HL-60 (cell line): ENCODE data around the gene SLC39A9.
"Not testable (repeated sequence)": the region's sequence is repeated elsewhere in the genome, so short reads cannot be mapped to it uniquely, and the experiment has no call there.

ENCODE experiments used
- DNase-seq, 2 experiments: peaks; one replicate each; pipeline ENCODE4 v3.0.0-alpha.2; 2010 to 2020; ENCODE audit warnings: low read depth in 1 of 2, low spot score in 1 of 2
- H3K27ac ChIP-seq: fragments of 250-450 bp; sonication (Bioruptor Pico); replicated peaks from 2 replicates; pipeline ENCODE4 v1.5.1; 2020; ENCODE audit warnings: mild to moderate bottlenecking, moderate library complexity
- H3K27me3 ChIP-seq: fragments of 250-450 bp; sonication (Bioruptor Pico); 2 replicates; pipeline ENCODE4 v1.5.1; 2021; ENCODE audit warnings: mild to moderate bottlenecking, moderate library complexity; ENCODE audit not compliant: insufficient read depth, poor library complexity, severe bottlenecking
- H3K4me3 ChIP-seq: replicated peaks from 2 replicates; pipeline ENCODE4 v1.5.1; 2011; ENCODE audit warnings: mild to moderate bottlenecking, control low read depth, low read length; ENCODE audit not compliant: insufficient read depth
- CTCF ChIP-seq: IDR thresholded peaks from one replicate; pipeline ENCODE4 v1.5.1; 2011; ENCODE audit warnings: low read length, control low read depth, inconsistent platforms; ENCODE audit not compliant: insufficient read depth
- GABPA ChIP-seq: IDR thresholded peaks from 2 replicates; pipeline ENCODE4 v1.6.1; 2012; ENCODE audit warnings: low read depth
- POLR2AphosphoS5 ChIP-seq: IDR thresholded peaks from 2 replicates; pipeline ENCODE4 v1.6.1; 2012; ENCODE audit warnings: low read depth
- REST ChIP-seq: IDR thresholded peaks from 2 replicates; pipeline ENCODE4 v1.6.1; 2012; ENCODE audit warnings: low read depth; ENCODE audit not compliant: insufficient replicate concordance
- SPI1 ChIP-seq: IDR thresholded peaks from 2 replicates; pipeline ENCODE4 v1.6.1; 2012; ENCODE audit warnings: low read depth, mild to moderate bottlenecking, borderline replicate concordance

The SLC39A9 gene

GRCh38 chr14:69387311-69387710 lies 11.2 kb upstream of the SLC39A9 start:
- Histone ChIP-seq H3K27ac (no peak overlapping the region), H3K4me3 (no peak overlapping the region), H3K27me3 (no peaks in the 10 kb centered on the region)
- TF ChIP-seq REST, result no peak
- DNase-seq, result no peak

DNA sequence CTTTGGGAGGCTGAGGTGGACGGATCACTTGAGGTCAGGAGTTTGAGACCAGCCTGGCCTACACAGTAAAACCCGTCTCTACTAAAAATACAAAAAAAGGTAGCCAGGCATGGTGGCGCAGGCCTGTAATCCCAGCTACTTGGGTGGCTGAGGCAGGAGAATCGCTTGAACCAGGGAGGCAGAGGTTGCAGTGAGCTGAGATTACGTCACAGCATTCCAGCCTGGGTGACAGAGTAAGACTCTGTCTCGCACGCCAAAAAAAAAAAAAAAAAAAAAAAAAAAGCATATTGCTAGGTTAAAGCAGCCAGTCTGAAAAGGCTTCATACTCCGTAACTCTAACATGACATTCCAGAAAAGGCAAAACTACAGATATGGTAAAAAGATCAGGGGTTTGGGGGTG lies 7.1 kb upstream of the SLC39A9 start:
- H3K27ac ChIP-seq, DNase-seq, H3K4me3 ChIP-seq, H3K27me3 ChIP-seq: not testable (repeated sequence)

DNA sequence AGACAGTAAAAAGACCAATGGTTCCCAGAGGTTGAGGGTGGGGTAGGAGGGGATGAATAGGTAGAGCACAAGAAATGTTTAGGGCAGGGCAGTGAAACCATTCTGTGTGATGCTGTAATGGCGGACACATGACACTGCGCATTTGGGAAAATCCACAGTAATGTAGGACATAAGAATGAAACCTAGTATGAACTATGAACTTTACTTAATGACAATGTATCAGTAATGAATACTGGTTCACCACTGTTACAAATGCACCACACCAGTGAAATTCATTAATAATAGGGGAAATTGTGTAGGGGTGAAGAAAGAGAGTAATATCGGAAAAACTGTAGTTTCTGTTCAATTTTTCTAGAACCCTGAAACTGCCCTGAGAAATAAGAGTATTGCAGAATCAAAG lies 6.0 kb upstream of the SLC39A9 start:
- no peak overlapping the region for H3K27ac ChIP-seq

DNA sequence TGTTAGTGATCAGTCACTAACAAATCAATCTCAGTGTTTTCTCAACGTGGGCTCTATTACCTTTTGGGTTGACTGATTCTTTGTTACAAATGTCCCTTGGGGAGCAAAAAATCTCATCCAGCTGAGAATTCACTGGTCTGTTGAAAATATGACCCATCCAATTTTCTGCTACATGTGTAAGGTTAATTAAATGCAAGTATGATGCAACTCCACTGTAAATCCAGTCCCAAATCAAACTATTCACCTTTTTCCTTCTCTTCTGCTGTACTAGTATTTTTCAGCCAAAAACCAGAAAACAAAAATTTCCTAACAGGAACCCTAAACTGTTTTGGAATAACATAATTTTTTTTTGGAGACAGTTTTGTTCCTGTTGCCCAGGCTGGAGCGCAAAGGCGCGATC lies 2.6 kb upstream of the SLC39A9 start:
- Histone ChIP-seq H3K27ac (no peak overlapping the region), H3K4me3 (no peak overlapping the region), H3K27me3 (no peaks in the 10 kb centered on the region)
- no peak for DNase-seq
- TF ChIP-seq REST, result no peak
- TF ChIP-seq GABPA, result no peak
- TF ChIP-seq POLR2AphosphoS5, result no peak
- TF ChIP-seq SPI1, result no peak
- TF ChIP-seq CTCF, result no peak

More for the DNA sequence above, 6.0 kb upstream of the SLC39A9 start:
- no peak for DNase-seq
- TF ChIP-seq GABPA, result no peak
- no peak for TF ChIP-seq CTCF
- TF ChIP-seq SPI1, result no peak
- no peak for TF ChIP-seq REST
- Histone ChIP-seq H3K27me3 (no peaks in the 10 kb centered on the region), H3K4me3 (no peak overlapping the region)
